HL-60 (cell line): Measurements from ENCODE around the gene DOCK8.

Source experiments
- DNase-seq, 2 experiments: peaks; one replicate each; pipeline ENCODE4 v3.0.0-alpha.2; 2010 to 2020; ENCODE audit warnings: low read depth in 1 of 2, low spot score in 1 of 2
- H3K27ac ChIP-seq: fragments of 250-450 bp; sonication (Bioruptor Pico); replicated peaks from 2 replicates; pipeline ENCODE4 v1.5.1; 2020; ENCODE audit warnings: mild to moderate bottlenecking, moderate library complexity
- H3K27me3 ChIP-seq: fragments of 250-450 bp; sonication (Bioruptor Pico); 2 replicates; pipeline ENCODE4 v1.5.1; 2021; ENCODE audit warnings: mild to moderate bottlenecking, moderate library complexity; ENCODE audit not compliant: insufficient read depth, poor library complexity, severe bottlenecking
- H3K4me3 ChIP-seq: replicated peaks from 2 replicates; pipeline ENCODE4 v1.5.1; 2011; ENCODE audit warnings: mild to moderate bottlenecking, control low read depth, low read length; ENCODE audit not compliant: insufficient read depth
- GABPA ChIP-seq: IDR thresholded peaks from 2 replicates; pipeline ENCODE4 v1.6.1; 2012; ENCODE audit warnings: low read depth
- POLR2AphosphoS5 ChIP-seq: IDR thresholded peaks from 2 replicates; pipeline ENCODE4 v1.6.1; 2012; ENCODE audit warnings: low read depth
- SPI1 ChIP-seq: IDR thresholded peaks from 2 replicates; pipeline ENCODE4 v1.6.1; 2012; ENCODE audit warnings: low read depth, mild to moderate bottlenecking, borderline replicate concordance
- TF ChIP-seq, protein P1 (sequence below): IDR thresholded peaks from one replicate; pipeline ENCODE4 v1.5.1; 2011; ENCODE audit warnings: low read length, control low read depth, inconsistent platforms; ENCODE audit not compliant: insufficient read depth
- TF ChIP-seq, protein P2 (sequence below): IDR thresholded peaks from 2 replicates; pipeline ENCODE4 v1.6.1; 2012; ENCODE audit warnings: low read depth; ENCODE audit not compliant: insufficient replicate concordance

Gene DOCK8

DNA sequence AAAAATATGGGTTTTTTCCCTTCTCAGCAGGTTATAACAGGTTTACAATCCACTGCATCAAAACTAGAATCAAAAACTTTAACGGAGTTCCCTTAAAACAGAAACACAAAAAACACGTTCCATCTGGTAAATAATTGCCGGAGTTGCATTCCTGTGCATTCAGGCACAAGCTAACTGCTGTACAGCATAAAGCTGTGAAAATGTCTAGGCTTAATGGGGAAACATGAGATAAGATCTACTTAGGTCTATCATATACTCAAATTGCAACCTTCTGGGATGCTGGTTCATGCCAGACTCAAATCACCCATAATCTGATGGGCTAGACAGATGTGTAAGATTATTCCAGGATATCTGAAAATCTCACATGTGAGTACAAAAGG is 265.3 kb downstream of the DOCK8 start:
- no peak for TF ChIP-seq SPI1
- no peak for TF ChIP-seq POLR2AphosphoS5
- no peak for TF ChIP-seq GABPA
- TF ChIP-seq, protein P1, sequence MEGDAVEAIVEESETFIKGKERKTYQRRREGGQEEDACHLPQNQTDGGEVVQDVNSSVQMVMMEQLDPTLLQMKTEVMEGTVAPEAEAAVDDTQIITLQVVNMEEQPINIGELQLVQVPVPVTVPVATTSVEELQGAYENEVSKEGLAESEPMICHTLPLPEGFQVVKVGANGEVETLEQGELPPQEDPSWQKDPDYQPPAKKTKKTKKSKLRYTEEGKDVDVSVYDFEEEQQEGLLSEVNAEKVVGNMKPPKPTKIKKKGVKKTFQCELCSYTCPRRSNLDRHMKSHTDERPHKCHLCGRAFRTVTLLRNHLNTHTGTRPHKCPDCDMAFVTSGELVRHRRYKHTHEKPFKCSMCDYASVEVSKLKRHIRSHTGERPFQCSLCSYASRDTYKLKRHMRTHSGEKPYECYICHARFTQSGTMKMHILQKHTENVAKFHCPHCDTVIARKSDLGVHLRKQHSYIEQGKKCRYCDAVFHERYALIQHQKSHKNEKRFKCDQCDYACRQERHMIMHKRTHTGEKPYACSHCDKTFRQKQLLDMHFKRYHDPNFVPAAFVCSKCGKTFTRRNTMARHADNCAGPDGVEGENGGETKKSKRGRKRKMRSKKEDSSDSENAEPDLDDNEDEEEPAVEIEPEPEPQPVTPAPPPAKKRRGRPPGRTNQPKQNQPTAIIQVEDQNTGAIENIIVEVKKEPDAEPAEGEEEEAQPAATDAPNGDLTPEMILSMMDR, result no peak
- TF ChIP-seq, protein P2, sequence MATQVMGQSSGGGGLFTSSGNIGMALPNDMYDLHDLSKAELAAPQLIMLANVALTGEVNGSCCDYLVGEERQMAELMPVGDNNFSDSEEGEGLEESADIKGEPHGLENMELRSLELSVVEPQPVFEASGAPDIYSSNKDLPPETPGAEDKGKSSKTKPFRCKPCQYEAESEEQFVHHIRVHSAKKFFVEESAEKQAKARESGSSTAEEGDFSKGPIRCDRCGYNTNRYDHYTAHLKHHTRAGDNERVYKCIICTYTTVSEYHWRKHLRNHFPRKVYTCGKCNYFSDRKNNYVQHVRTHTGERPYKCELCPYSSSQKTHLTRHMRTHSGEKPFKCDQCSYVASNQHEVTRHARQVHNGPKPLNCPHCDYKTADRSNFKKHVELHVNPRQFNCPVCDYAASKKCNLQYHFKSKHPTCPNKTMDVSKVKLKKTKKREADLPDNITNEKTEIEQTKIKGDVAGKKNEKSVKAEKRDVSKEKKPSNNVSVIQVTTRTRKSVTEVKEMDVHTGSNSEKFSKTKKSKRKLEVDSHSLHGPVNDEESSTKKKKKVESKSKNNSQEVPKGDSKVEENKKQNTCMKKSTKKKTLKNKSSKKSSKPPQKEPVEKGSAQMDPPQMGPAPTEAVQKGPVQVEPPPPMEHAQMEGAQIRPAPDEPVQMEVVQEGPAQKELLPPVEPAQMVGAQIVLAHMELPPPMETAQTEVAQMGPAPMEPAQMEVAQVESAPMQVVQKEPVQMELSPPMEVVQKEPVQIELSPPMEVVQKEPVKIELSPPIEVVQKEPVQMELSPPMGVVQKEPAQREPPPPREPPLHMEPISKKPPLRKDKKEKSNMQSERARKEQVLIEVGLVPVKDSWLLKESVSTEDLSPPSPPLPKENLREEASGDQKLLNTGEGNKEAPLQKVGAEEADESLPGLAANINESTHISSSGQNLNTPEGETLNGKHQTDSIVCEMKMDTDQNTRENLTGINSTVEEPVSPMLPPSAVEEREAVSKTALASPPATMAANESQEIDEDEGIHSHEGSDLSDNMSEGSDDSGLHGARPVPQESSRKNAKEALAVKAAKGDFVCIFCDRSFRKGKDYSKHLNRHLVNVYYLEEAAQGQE, result no peak
- DNase-seq, result no peak
- no peaks in the 10 kb centered on the region for H3K27me3 ChIP-seq
- no peak overlapping the region for H3K4me3 ChIP-seq
- H3K27ac ChIP-seq, result no peak overlapping the region

DNA sequence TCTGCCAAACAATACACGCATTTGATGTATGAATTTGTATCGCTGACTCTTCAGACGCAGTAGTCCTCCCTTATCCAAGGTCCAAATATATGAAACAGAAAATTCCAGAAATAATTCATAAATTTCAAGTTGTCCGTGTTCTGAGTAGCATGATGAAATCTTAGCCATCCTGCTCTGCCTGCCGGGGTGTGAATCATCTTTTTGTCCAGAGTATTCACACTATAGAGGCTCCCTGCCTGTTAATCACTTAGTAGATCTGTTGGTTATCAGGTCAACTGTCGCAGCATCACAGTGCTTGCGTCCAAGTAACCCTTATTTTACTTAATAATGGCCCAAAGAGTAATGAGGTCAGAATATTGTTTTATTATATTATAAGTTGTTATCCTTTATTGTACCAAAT is 268.1 kb downstream of the DOCK8 start:
- Histone ChIP-seq H3K27ac (no peak overlapping the region), H3K27me3 (no peaks in the 10 kb centered on the region), H3K4me3 (no peak overlapping the region)
- no peak for TF ChIP-seq GABPA
- TF ChIP-seq, protein P1, result no peak
- TF ChIP-seq POLR2AphosphoS5, result no peak
- TF ChIP-seq, protein P2, result no peak
- TF ChIP-seq SPI1, result no peak
- no peak for DNase-seq

DNA sequence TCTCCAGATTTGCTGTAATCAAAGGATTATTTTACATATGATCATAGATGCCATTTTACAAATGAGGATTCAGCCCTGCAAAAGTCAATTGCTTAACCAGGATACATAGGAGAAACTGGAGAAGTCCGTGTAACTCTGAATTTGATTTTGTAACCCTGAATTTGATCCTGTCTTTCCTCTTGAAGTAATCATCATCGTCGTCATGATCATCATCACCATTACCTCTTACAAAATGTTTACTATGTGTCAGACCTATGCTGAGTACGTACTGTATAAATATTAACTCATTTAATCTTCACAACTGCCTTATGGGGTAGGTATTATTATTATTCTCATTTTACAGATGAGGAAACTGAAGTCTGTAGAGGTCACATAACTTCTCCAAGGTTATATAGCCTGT is 271.5 kb downstream of the DOCK8 start:
- H3K27me3 ChIP-seq, result no peaks in the 10 kb centered on the region

DNA sequence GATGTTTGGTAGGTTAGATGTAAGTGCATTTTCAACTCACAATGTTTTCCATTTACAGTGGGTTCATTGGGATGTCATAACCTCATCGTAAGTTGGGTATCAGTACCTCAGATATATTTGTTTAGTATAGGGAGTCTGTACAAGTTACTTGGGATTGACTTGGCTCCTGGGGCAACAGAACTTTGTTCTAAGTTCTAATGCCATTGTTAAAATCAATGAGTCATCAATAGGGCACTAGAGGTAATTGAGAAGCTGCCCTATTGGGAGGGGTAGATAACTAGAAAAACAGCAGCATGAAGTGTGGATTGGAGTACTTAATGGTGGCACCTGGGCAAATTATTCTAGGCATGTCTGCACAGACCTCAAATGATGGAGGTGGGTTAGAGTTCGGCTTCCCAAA is 272.8 kb downstream of the DOCK8 start:
- Histone ChIP-seq H3K27me3 (no peaks in the 10 kb centered on the region), H3K27ac (no peak overlapping the region), H3K4me3 (no peak overlapping the region)
- TF ChIP-seq, protein P2, result no peak
- TF ChIP-seq GABPA (no peak), SPI1 (no peak), POLR2AphosphoS5 (no peak)
- TF ChIP-seq, protein P1, result no peak
- no peak for DNase-seq

More for the DNA sequence above, 271.5 kb downstream of the DOCK8 start:
- Histone ChIP-seq H3K27ac (no peak overlapping the region), H3K4me3 (no peak overlapping the region)
- TF ChIP-seq GABPA, result no peak
- no peak for DNase-seq
